K562 (cell line): Measurements from ENCODE around the gene TIMM17B. TPM values are rescaled to one million over a fixed set of nuclear protein-coding genes. Genes with fewer than 3 reads are reported as not detected.
A peak's percentile ranks its signal among the peaks of the same experiment; 100 is the strongest.

Experiments
- ATAC-seq: fragments of 200-7000 bp; cut with Tn5 transposase; 3 replicates; pipeline ENCODE4 v1.9.1; 2020; ENCODE audit warnings: moderate library complexity
- BruUV-seq: library from RNA; stranded (reverse); fragments of 400-500 nt; replicated peaks from 2 replicates; lab custom pipeline; 2021; lab: Mats Ljungman, UMichigan
- CTCF ChIA-PET: fragments of 300-600 bp; formaldehyde crosslinking; extraction: SDS; loops from one replicate; lab custom pipeline; 2021; ENCODE audit warnings: low intra/inter-chr PET ratio; lab: Yijun Ruan, JAX
- POLR2A ChIA-PET: fragments of 300-600, 350-650 bp; sonication (Branson Sonifier 250); formaldehyde crosslinking; extraction: SDS; loops from one replicate; lab custom pipeline; 2021; ENCODE audit warnings: antibody characterized with exemption, inconsistent platforms; lab: Yijun Ruan, JAX
- DNase-seq, 4 experiments: peaks; one replicate each; pipeline versions ENCODE4 v3.0.0 to v3.0.0-alpha.2; 2011 to 2018; ENCODE audit warnings: low spot score in 3 of 4, mixed read lengths in 3 of 4; ENCODE audit errors: extremely low read depth in 1 of 4
- FAIRE-seq: peaks from 2 replicates; lab custom pipeline; 2011; peaks lifted over from hg19 to GRCh38; lab: Jason Lieb, UNC
- H2AFZ ChIP-seq: 2 replicates; pipeline ENCODE4 v1.6.0; 2011; ENCODE audit warnings: low read depth, low read length, control low read depth, inconsistent platforms
- H3K27ac ChIP-seq: fragments of 200-600 bp; 3 replicates; pipeline ENCODE4 v1.8.0; 2011; ENCODE audit warnings: low read depth, mild to moderate bottlenecking, control low read depth, inconsistent platforms, low read length, moderate library complexity, mixed read lengths; ENCODE audit errors: extremely low read depth
- H3K27me3 ChIP-seq, 2 experiments: fragments of 300-600 bp in 1 of 2; 2 replicates in 1 of 2; 3 replicates in 1 of 2; pipeline versions ENCODE4 v1.6.0 to v1.8.0; 2011; ENCODE audit warnings: inconsistent platforms in 2 of 2, low read length in 2 of 2, mild to moderate bottlenecking in 1 of 2, mixed read lengths in 1 of 2, moderate library complexity in 1 of 2; ENCODE audit not compliant: control insufficient read depth in 2 of 2, insufficient read depth in 2 of 2
- H3K36me3 ChIP-seq: fragments of 300-600 bp; 3 replicates; pipeline ENCODE4 v1.8.0; 2011; ENCODE audit warnings: mild to moderate bottlenecking, low read length, inconsistent platforms; ENCODE audit not compliant: control insufficient read depth, insufficient read depth
- H3K4me1 ChIP-seq, 2 experiments: fragments of 200-600 bp in 1 of 2; replicated peaks in 1 of 2; 2 replicates in 1 of 2; 3 replicates in 1 of 2; pipeline versions ENCODE4 v1.5.1 to v1.8.0; 2011; ENCODE audit warnings: inconsistent platforms in 2 of 2, low read length in 2 of 2, mild to moderate bottlenecking in 1 of 2, mixed read lengths in 1 of 2, moderate library complexity in 1 of 2; ENCODE audit not compliant: control insufficient read depth in 2 of 2, insufficient read depth in 2 of 2
- H3K4me2 ChIP-seq: 2 replicates; pipeline ENCODE4 v1.6.1; 2011; ENCODE audit warnings: low read length, control low read depth, inconsistent platforms, mixed read lengths; ENCODE audit not compliant: insufficient read depth
- H3K4me3 ChIP-seq: fragments of 200-600 bp; sonication (generic), shearing (Covaris generic); 2 replicates; pipeline ENCODE4 v1.5.1; 2016; ENCODE audit warnings: control low read depth, inconsistent platforms
- H3K79me2 ChIP-seq: fragments of 200-600 bp; 3 replicates; pipeline ENCODE4 v1.8.0; 2011; ENCODE audit warnings: low read length, inconsistent platforms; ENCODE audit not compliant: control insufficient read depth, insufficient read depth
- H3K9ac ChIP-seq, 2 experiments: 2 replicates each; pipeline versions ENCODE4 v1.6.0 to v1.6.1; 2011; ENCODE audit warnings: low read depth in 2 of 2, low read length in 2 of 2, control low read depth in 1 of 2, inconsistent platforms in 1 of 2, mild to moderate bottlenecking in 1 of 2, mixed read lengths in 1 of 2; ENCODE audit not compliant: insufficient read depth in 1 of 2
- H3K9me1 ChIP-seq: one replicate; pipeline ENCODE4 v1.6.0; 2011; ENCODE audit warnings: inconsistent platforms, mild to moderate bottlenecking, low read length, moderate library complexity; ENCODE audit not compliant: control insufficient read depth, insufficient read depth
- H3K9me3 ChIP-seq: replicated peaks from 2 replicates; pipeline ENCODE4 v1.5.1; 2011; ENCODE audit warnings: low read depth, low read length, inconsistent platforms; ENCODE audit not compliant: control insufficient read depth, insufficient read depth
- H4K20me1 ChIP-seq: replicated peaks from 2 replicates; pipeline ENCODE4 v1.6.1; 2011; ENCODE audit warnings: low read length, inconsistent platforms, mixed read lengths; ENCODE audit not compliant: control insufficient read depth, insufficient read depth
- FOXK2 ChIP-seq, 2 experiments: fragments of 450-650 bp; IDR thresholded peaks in 1 of 2; conservative IDR thresholded peaks in 1 of 2; 2 replicates each; pipeline ENCODE4 v1.6.1; 2016; ENCODE audit warnings: low read depth in 2 of 2, mild to moderate bottlenecking in 1 of 2
- SMARCA4 ChIP-seq: fragments of 450-650 bp; IDR thresholded peaks from 2 replicates; pipeline ENCODE4 v1.6.1; 2016
- WGBS: fragments of 100-300 bp; shearing (Covaris generic); methylation state at CpG from one replicate; pipeline ENCODE4 v1.1.6; 2016; ENCODE audit warnings: low coverage, mixed read lengths; ENCODE audit not compliant: insufficient coverage; ENCODE audit errors: missing lambda C conversion rate; 5-methylcytosine and 5-hydroxymethylcytosine counted together
- in situ Hi-C: fragments of 300-500 bp; cut with MboI; formaldehyde crosslinking; loops from 4 replicates; pipeline ENCODE4 v1.15.0; 2018; ENCODE audit warnings: inconsistent platforms, mixed read lengths
- intact Hi-C: fragments of 100-400 bp; cut with micrococcal nuclease; formaldehyde crosslinking; loops from 2 replicates; pipeline ENCODE4 v1.14.2; 2022
- polyA plus RNA-seq, 8 experiments: library from polyadenylated mRNA; depleted of rRNA in 4 of 8; stranded (reverse) in 5 of 8; unstranded in 3 of 8; fragments of >200 nt; fragmentation: Nextera tagmentation in 2 of 8; fragmentation: Illumina TruSeq in 1 of 8; extraction: Ambion mirVana in 2 of 8; extraction: Trizol in 1 of 8; gene quantifications; 2 replicates each; pipeline versions ENCODE4 v1.2.1 to v1.2.3, GENCODE V29; 2011 to 2014; ENCODE audit warnings: inconsistent platforms in 1 of 8, missing spikeins in 1 of 8
- total RNA-seq, 7 experiments: library from RNA; depleted of rRNA in 6 of 7; stranded (reverse); fragments of >200 nt in 6 of 7; fragmentation: Illumina TruSeq in 2 of 7; extraction: Trizol in 2 of 7; gene quantifications; 2 replicates each; pipeline versions ENCODE4 v1.2.1 to v1.2.3, GENCODE V29; 2011 to 2021; ENCODE audit warnings: low replicate concordance in 1 of 7
- TF ChIP-seq, protein P1 (sequence below), 2 experiments: fragments of 450-650 bp in 1 of 2; IDR thresholded peaks; 2 replicates each; pipeline ENCODE4 v1.6.1; 2011 to 2017; ENCODE audit warnings: low read depth in 2 of 2, antibody characterized with exemption in 1 of 2, borderline replicate concordance in 1 of 2, low read length in 1 of 2, mild to moderate bottlenecking in 1 of 2, mixed read lengths in 1 of 2; ENCODE audit not compliant: control insufficient read depth in 1 of 2
- TF ChIP-seq, protein P2 (sequence below): fragments of 450-650 bp; formaldehyde crosslinking; IDR thresholded peaks from 2 replicates; pipeline ENCODE4 v1.4.0; 2020; ENCODE audit warnings: mild to moderate bottlenecking, moderate library complexity
- TF ChIP-seq, protein P3 (sequence below): IDR thresholded peaks from 2 replicates; pipeline ENCODE4 v1.6.1; 2011; ENCODE audit warnings: borderline replicate concordance, low read depth, mild to moderate bottlenecking, moderate library complexity, low read length; ENCODE audit not compliant: insufficient read depth, poor library complexity, severe bottlenecking

The TIMM17B gene
- total and polyA plus RNA-seq, 9 of the 15 experiments (the other 6 are each of a cell fraction or from before 2014, with no cell fraction given) = 9.9 to 184 (median 115) TPM

DNA sequence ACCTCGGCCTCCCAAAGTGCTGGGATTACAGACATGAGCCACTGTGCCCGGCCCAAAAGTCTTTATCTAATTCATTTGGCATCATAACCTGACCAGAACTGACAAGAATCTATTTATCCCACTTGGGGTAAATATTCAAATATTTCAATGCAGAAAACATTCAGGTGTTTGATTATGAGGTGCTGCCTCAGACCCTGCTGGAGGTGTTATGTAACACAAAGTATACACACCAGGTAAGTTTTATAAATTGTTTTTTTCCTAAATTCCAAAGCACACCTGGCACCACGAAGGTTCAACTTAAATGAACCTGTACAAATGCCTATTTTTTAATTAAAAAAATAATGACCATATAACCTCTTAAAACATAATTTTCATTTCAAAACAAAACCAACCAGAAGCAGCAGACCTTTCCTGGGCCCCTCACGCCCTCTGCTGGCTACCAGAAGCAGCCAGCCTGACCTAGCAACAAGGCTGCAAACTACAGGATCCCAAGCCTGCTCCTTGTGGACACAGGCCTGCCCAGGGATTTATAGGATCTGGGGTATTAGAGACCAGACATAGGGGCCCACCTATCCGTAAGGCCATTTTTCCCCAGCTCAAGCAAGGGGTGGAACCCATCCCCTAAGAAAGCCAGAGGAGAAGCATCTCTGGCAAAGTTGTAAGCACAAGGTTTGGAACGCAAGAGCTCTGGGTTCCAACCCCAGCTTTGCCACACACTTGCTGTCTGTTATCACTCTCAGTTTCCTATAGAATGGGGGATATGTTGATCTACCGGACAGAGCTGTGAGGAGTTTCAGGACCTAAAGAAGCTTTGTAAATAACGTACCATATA is 48.2 kb upstream of the TIMM17B start:
- Histone ChIP-seq H3K4me2 (peak overlapping the region; percentile 57), H3K4me3 (no peak overlapping the region), H3K4me1 (peaks cover 35 to 55% of the 10 kb centered on the region in 2 experiments), H3K79me2 (peaks cover 87% of the 10 kb centered on the region), H2AFZ (no peak overlapping the region), H3K36me3 (peaks cover 41% of the 10 kb centered on the region), H4K20me1 (no peaks in the 10 kb centered on the region), H3K27me3 (no peaks in the 10 kb centered on the region), H3K27ac (peak overlapping the region; percentile 4; the same call in 1 of the 3 replicates), H3K9ac (no peak overlapping the region; a peak in 2 of 4 replicates), H3K9me3 (no peaks in the 10 kb centered on the region), H3K9me1 (no peaks in the 10 kb centered on the region)
- no TSS peak for BruUV-seq
- intact Hi-C loops = loop anchor here (1.0 kb wide), 1 partner anchor 28 kb away; no protein-coding TSS in a partner anchor
- peak; percentile 73 for FAIRE-seq
- CTCF ChIA-PET = interaction anchor here (2.6 kb wide), 1 partner anchor 29 kb away, joined by 8 read pairs; no protein-coding TSS in a partner anchor
- DNase-seq = peak; percentile 33 to 72 (median 48)
- POLR2A ChIA-PET = interaction anchor here (0.9 to 2.7 kb wide), 3 partner anchors 10 to 94 kb away, joined by 3 to 14 read pairs (median 6); no protein-coding TSS in a partner anchor
- in situ Hi-C loops = no loop called here
- ATAC-seq = peak; percentile 69
- 18% methylated on average over 6 of the region's 8 CpGs for WGBS
- 0 out of 2 replicates have a peak, but pooled peaks have one; percentile 21 for TF ChIP-seq SMARCA4
- TF ChIP-seq FOXK2 (conservative IDR thresholded peaks at IDR 0.05 in 1 of 2, IDR thresholded peaks at IDR 0.05 in 1 of 2; ENCODE audit: low read depth in 2 of 2) = peak in 1 of 2 experiments; percentile 50; a peak in 1 of 4 replicates
- TF ChIP-seq, protein P1, sequence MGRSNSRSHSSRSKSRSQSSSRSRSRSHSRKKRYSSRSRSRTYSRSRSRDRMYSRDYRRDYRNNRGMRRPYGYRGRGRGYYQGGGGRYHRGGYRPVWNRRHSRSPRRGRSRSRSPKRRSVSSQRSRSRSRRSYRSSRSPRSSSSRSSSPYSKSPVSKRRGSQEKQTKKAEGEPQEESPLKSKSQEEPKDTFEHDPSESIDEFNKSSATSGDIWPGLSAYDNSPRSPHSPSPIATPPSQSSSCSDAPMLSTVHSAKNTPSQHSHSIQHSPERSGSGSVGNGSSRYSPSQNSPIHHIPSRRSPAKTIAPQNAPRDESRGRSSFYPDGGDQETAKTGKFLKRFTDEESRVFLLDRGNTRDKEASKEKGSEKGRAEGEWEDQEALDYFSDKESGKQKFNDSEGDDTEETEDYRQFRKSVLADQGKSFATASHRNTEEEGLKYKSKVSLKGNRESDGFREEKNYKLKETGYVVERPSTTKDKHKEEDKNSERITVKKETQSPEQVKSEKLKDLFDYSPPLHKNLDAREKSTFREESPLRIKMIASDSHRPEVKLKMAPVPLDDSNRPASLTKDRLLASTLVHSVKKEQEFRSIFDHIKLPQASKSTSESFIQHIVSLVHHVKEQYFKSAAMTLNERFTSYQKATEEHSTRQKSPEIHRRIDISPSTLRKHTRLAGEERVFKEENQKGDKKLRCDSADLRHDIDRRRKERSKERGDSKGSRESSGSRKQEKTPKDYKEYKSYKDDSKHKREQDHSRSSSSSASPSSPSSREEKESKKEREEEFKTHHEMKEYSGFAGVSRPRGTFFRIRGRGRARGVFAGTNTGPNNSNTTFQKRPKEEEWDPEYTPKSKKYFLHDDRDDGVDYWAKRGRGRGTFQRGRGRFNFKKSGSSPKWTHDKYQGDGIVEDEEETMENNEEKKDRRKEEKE (IDR thresholded peaks at IDR 0.05; ENCODE audit: borderline replicate concordance in 1 of 2, control insufficient read depth in 1 of 2, low read depth in 2 of 2, low read length in 1 of 2) = no peak
- TF ChIP-seq, protein P2, sequence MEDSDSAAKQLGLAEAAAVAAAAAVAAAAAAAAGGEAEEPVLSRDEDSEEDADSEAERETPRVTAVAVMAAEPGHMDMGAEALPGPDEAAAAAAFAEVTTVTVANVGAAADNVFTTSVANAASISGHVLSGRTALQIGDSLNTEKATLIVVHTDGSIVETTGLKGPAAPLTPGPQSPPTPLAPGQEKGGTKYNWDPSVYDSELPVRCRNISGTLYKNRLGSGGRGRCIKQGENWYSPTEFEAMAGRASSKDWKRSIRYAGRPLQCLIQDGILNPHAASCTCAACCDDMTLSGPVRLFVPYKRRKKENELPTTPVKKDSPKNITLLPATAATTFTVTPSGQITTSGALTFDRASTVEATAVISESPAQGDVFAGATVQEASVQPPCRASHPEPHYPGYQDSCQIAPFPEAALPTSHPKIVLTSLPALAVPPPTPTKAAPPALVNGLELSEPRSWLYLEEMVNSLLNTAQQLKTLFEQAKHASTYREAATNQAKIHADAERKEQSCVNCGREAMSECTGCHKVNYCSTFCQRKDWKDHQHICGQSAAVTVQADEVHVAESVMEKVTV = peak; percentile 69
- TF ChIP-seq, protein P3, sequence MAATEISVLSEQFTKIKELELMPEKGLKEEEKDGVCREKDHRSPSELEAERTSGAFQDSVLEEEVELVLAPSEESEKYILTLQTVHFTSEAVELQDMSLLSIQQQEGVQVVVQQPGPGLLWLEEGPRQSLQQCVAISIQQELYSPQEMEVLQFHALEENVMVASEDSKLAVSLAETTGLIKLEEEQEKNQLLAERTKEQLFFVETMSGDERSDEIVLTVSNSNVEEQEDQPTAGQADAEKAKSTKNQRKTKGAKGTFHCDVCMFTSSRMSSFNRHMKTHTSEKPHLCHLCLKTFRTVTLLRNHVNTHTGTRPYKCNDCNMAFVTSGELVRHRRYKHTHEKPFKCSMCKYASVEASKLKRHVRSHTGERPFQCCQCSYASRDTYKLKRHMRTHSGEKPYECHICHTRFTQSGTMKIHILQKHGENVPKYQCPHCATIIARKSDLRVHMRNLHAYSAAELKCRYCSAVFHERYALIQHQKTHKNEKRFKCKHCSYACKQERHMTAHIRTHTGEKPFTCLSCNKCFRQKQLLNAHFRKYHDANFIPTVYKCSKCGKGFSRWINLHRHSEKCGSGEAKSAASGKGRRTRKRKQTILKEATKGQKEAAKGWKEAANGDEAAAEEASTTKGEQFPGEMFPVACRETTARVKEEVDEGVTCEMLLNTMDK = peak; percentile 36
